Tibial nerve (tissue), 4 donors: ENCODE measurements around the gene RBM15B. TPM values are rescaled to one million over a fixed set of nuclear protein-coding genes. Genes with fewer than 3 reads are reported as not detected.
A peak's percentile ranks its signal among the peaks of the same experiment; 100 is the strongest.
"Not testable (repeated sequence)": the region's sequence is repeated elsewhere in the genome, so short reads cannot be mapped to it uniquely, and the experiment has no call there.

Experiments used
- DNase-seq, 2 donors: peaks; one replicate each; pipeline ENCODE4 v3.0.0-alpha.2; 2019; ENCODE audit warnings: low spot score in 2 of 2
- H3K27ac ChIP-seq, 4 donors: fragments of 200-600 bp; sonication (generic) in 3 of 4; one replicate each; pipeline ENCODE4 v1.5.1; 2017 to 2019; ENCODE audit warnings: mild to moderate bottlenecking in 1 of 4
- H3K27me3 ChIP-seq, 2 donors: fragments of 200-600 bp; sonication (generic) in 1 of 2; one replicate each; pipeline versions ENCODE4 v1.5.1 to v1.6.0; 2017 to 2019
- H3K36me3 ChIP-seq, 3 donors: fragments of 200-600 bp; sonication (generic); one replicate each; pipeline ENCODE4 v1.5.1; 2018 to 2019
- H3K4me1 ChIP-seq, 4 donors: fragments of 200-600 bp; sonication (generic) in 3 of 4; one replicate each; pipeline ENCODE4 v1.5.1; 2017 to 2019
- H3K4me3 ChIP-seq, 4 donors: fragments of 200-600 bp; sonication (generic) in 3 of 4; one replicate each; pipeline ENCODE4 v1.5.1; 2017 to 2019; ENCODE audit warnings: mild to moderate bottlenecking in 1 of 4, moderate library complexity in 1 of 4
- H3K9me3 ChIP-seq, 4 donors: fragments of 200-600 bp; sonication (generic) in 3 of 4; one replicate each; pipeline ENCODE4 v1.5.1; 2017 to 2019
- EP300 ChIP-seq, 2 donors: sonication (generic); formaldehyde crosslinking; IDR thresholded peaks; one replicate each; pipeline ENCODE4 v1.6.1; 2017; ENCODE audit warnings: antibody characterized with exemption in 2 of 2, mild to moderate bottlenecking in 1 of 2
- POLR2A ChIP-seq, 2 donors: fragments of 450-650 bp; IDR thresholded peaks; one replicate each; pipeline ENCODE4 v1.6.1; 2017; ENCODE audit warnings: antibody characterized with exemption in 2 of 2, mild to moderate bottlenecking in 2 of 2, moderate library complexity in 2 of 2
- WGBS, 2 donors: methylation state at CpG; one replicate each; pipeline ENCODE4 v1.1.5; 2018; 5-methylcytosine and 5-hydroxymethylcytosine counted together
- total RNA-seq, 4 donors: library from RNA; depleted of rRNA; stranded (reverse); fragments of >200 nt; gene quantifications; one replicate each; pipeline ENCODE4 v1.1.0, GENCODE V29; 2016
- TF ChIP-seq, protein P1 (sequence below), 5 experiments: fragments of 200-600 bp in 3 of 5; fragments of 450-650 bp in 2 of 5; sonication (generic) in 3 of 5; IDR thresholded peaks; one replicate each; pipeline ENCODE4 v1.5.1; 2016 to 2019; ENCODE audit warnings: antibody characterized with exemption in 5 of 5, mild to moderate bottlenecking in 3 of 5, moderate library complexity in 2 of 5

RBM15B gene
- total RNA-seq, 4 donors from 2014 or later, result 22.6 to 32.4 (median 26.0) TPM

DNA sequence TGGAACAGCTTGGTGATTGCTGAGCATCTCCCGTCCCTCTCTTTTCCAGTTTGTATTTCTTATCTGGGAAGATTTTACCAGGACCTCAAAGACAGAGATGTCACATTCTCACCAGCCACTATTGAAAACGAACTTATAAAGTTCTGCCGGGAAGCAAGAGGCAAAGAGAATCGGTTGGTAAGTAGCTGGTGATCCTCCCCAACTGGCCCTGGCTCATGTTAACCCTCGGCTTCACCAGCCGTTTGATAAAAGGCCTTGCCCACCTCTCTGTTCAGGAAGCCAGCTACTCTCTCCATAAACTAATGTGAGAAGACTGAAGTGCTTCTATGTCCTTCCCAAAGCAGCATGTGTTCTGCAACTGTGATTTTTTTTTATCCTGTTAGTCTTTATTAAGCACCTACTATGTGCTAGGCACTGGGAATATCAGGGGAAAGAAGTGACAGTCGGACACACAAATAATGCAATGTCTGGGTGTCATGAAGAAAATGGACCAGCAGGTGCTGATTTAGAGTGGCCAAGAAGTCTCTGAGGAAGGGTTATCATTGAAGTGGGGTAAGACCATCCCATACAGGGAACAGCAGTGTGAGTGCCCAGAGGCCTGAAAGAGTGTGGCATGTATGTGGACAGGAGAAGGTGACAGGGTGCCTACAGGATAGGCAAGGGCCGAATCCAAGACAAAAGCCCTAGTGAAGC lies 4.8 kb upstream of the RBM15B start:
- Histone ChIP-seq H3K27ac (peak overlapping the region in 3 of 4 donors; percentile 86 to 93 (median 93)), H3K4me1 (peaks cover 0 to 60% (median 26%) of the 10 kb centered on the region in 4 donors), H3K4me3 (peak overlapping the region in 3 of 4 donors; percentile 65 to 85 (median 77)), H3K9me3 (no peaks in the 10 kb centered on the region), H3K36me3 (peaks cover 0 to 36% (median 7%) of the 10 kb centered on the region in 3 donors), H3K27me3 (no peaks in the 10 kb centered on the region)
- WGBS, 2 donors, result 28 to 34% methylated on average over 8 of the region's 8 CpGs
- DNase-seq, result no peak
- TF ChIP-seq, protein P1, sequence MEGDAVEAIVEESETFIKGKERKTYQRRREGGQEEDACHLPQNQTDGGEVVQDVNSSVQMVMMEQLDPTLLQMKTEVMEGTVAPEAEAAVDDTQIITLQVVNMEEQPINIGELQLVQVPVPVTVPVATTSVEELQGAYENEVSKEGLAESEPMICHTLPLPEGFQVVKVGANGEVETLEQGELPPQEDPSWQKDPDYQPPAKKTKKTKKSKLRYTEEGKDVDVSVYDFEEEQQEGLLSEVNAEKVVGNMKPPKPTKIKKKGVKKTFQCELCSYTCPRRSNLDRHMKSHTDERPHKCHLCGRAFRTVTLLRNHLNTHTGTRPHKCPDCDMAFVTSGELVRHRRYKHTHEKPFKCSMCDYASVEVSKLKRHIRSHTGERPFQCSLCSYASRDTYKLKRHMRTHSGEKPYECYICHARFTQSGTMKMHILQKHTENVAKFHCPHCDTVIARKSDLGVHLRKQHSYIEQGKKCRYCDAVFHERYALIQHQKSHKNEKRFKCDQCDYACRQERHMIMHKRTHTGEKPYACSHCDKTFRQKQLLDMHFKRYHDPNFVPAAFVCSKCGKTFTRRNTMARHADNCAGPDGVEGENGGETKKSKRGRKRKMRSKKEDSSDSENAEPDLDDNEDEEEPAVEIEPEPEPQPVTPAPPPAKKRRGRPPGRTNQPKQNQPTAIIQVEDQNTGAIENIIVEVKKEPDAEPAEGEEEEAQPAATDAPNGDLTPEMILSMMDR (IDR thresholded peaks at IDR 0.05), result no peak

DNA sequence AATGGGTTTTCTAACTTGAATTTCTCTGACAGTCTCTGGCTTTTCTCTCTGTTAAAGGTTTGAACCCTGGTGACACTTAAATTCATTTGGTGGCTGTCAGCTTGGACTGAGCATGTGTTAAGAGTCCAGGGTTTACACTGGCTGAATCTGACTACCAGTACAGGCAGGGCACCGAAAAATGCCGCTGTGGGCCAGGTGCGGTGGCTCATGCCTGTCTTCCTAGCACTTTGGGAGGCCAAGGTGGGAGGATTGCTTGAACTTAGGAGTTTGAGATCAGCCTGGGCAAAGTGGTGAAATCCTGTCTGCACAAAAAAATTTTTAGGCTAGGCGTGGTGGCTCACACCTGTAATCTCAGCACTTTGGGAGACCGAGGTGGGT lies 4.2 kb upstream of the RBM15B start:
- Histone ChIP-seq H3K36me3 (peaks cover 0 to 36% (median 7%) of the 10 kb centered on the region in 3 donors), H3K9me3 (no peaks in the 10 kb centered on the region), H3K4me1 (peaks cover 0 to 62% (median 27%) of the 10 kb centered on the region in 4 donors), H3K27ac (no peak overlapping the region), H3K27me3 (no peaks in the 10 kb centered on the region), H3K4me3 (no peak overlapping the region)
- no peak for DNase-seq
- 82 to 93% methylated on average over 5 of the region's 5 CpGs for WGBS, 2 donors
- no peak for TF ChIP-seq POLR2A (IDR thresholded peaks at IDR 0.05)
- TF ChIP-seq, protein P1 (IDR thresholded peaks at IDR 0.05), result no peak
- no peak for TF ChIP-seq EP300 (IDR thresholded peaks at IDR 0.05)

DNA sequence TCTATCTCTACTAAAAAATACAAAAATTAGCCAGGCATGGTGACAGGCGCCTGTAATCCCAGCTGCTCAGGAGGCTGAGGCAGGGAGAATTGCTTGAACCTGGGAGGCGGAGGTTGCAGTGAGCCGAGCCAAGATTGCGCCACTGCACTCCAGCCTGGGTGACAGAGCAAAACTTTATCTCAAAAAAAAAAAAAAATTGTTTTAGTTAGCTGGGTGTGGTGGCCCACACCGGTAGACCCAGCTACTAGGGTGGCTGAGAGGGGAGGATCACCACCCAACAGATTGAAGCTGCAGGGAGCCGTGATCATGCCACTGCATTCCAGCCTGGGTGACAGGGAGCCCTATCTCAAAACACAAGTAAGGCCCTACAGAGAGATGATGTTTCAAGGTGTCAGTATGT lies 3.8 kb upstream of the RBM15B start:
- H3K9me3 ChIP-seq, H3K4me3 ChIP-seq, H3K27ac ChIP-seq, DNase-seq, H3K27me3 ChIP-seq: not testable (repeated sequence)
- Histone ChIP-seq H3K4me1 (peaks cover 0 to 67% (median 32%) of the 10 kb centered on the region in 4 donors), H3K36me3 (peaks cover 0 to 41% (median 7%) of the 10 kb centered on the region in 3 donors)
- 85 to 86% methylated on average over 6 of the region's 6 CpGs for WGBS, 2 donors

DNA sequence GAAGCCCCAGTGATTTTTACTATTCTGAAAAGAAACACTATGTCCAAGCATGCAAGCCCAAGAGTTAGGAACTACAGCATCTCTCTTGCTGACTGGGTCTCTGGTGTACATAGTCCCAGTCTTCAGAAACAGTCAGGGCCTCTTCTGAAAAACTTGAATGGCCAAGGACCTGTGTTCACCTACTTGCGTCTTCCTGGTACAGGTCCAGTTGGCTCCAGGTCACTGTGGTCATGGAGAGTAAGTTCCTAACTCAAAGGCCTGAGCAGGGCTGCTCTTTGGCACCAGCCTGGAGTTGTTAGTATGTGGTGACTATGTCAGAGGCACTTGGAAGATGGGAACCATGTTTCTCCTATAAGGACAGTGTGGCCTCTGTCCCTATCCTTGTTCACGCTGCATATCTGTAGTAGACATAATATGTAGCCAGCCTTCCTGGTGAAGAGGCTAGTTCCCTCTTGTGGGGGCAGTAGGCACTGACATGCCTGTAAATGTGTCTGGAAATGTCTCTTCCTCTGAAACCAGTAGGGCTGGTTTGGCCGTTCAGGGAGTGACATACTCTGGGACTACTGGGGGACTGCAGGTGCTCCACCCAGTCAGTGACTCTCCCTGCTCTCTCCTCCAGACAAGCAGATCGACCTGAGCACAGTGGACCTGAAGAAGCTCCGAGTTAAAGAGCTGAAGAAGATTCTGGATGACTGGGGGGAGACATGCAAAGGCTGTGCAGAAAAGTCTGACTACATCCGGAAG lies 2.6 kb upstream of the RBM15B start:
- TF ChIP-seq POLR2A (IDR thresholded peaks at IDR 0.05), result no peak
- no peak for TF ChIP-seq EP300 (IDR thresholded peaks at IDR 0.05)
- TF ChIP-seq, protein P1 (IDR thresholded peaks at IDR 0.05), result no peak
- peaks cover 0 to 53% (median 7%) of the 10 kb centered on the region in 3 donors for H3K36me3 ChIP-seq
- DNase-seq, result no peak
- peaks cover 0 to 73% (median 41%) of the 10 kb centered on the region in 4 donors for H3K4me1 ChIP-seq
- H3K9me3 ChIP-seq, result no peaks in the 10 kb centered on the region
- H3K27me3 ChIP-seq, result no peaks in the 10 kb centered on the region
- WGBS, 2 donors, result 68 to 70% methylated on average over 6 of the region's 6 CpGs
- H3K27ac ChIP-seq, result no peak overlapping the region
- H3K4me3 ChIP-seq, result no peak overlapping the region

DNA sequence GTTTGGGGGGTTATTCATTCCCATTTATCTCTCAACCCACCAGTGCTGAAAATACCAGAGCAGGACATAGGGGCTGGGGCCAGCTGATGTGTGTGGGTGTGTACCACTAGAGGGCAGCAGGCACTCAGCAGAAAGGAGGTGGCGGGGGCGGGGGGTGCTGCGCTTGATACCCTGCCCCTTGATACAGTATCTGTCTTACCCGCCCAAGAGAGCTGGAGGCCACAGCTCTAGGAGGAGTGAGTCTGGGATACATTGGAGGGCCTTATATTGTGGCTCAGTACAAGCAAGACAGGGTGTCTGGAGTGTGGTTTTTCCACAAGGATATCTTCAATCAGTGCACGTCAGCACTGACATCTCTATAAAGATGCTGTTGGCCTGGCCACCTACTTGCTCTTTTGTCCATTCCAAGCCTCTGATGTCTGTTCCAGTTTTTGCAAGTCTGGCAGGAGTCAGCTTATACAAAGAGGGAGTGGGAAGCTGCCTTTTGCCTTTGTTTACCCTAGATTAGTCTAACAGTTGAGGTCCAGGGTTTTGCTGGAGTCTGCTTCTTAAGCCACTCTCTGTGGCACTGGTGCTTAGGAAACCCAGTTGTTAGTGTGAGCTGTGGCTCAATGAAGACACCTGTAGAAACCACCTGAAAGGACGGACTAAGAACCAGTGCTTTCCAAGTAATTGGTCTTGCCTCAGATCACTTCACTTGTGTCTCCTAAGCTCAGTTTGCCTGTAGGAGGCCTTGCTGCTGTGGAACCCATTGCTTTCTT lies 1.5 kb upstream of the RBM15B start:
- 44 to 65% methylated on average over 6 of the region's 6 CpGs for WGBS, 2 donors
- Histone ChIP-seq H3K4me1 (peaks cover 0 to 73% (median 38%) of the 10 kb centered on the region in 4 donors), H3K27me3 (no peaks in the 10 kb centered on the region), H3K36me3 (peaks cover 0 to 64% (median 13%) of the 10 kb centered on the region in 3 donors), H3K9me3 (no peaks in the 10 kb centered on the region), H3K27ac (peak overlapping the region in 1 of 4 donors; percentile 10), H3K4me3 (no peak overlapping the region)
- DNase-seq, result peak in 1 of 2 donors; percentile 32
- TF ChIP-seq, protein P1 (IDR thresholded peaks at IDR 0.05), result peak; percentile 43 to 69 (median 53)
- TF ChIP-seq POLR2A (IDR thresholded peaks at IDR 0.05), result no peak
- TF ChIP-seq EP300 (IDR thresholded peaks at IDR 0.05), result no peak
